ENCODE data around the gene ZNF181.

Gene ZNF181

DNA sequence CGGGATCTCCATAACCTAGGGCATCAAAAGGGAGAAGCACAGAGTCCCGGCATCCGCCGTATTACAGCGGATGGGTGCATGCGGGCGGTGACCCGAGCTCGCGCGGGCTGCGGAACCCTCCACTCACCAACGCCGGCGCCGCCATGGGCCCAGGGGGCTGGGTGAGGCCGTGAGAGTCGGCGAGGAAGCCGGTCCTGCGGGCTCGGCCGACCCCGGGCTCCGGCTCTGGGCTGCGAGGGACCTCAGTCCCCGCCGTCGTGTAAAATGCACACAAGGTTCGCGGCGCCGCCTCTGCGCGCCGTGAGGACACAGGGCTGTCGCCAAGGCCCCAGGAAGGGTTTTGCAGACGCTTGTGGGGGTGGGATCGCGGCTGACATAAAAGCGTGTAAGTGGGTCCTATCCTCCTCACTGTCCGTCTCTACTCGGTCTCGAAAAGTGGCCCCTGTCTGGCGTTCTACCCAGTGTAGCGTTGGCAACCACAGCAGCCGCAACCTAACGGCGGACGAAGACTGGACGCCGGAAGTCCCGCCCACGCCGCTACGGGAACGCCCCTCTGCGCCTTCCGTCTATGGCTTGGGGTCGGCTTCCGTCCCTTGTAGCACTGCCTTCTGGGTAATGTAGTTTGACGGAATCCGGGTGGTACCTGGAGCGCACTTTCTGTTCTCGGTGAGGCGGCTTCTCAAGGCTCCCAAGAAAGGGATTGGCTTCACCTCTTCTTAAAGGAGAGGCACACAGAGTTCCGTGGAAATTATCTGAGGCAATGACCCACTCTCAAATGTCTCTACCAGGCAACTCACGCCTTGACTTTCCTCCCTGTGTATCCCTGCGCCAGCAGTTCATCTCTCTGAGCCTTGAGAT lies 38.9 kb downstream of the ZNF181 start, which contains the start of gene ZNF599:
Gene ZNF599, minus strand, starts transcription at position 519 of the 858 bp plus-strand sequence. Its CDS starts 374 bp downstream, at position 145.
- Histone ChIP-seq H4K91ac (ENCODE audit: low read depth, low read length) (no peak within 1 kb of the TSS), H3K79me2 (ENCODE audit: control insufficient read depth, insufficient read depth, low read length, poor library complexity) (peaks cover 3% of the 10 kb centered on the region), H3K23ac (ENCODE audit: low read length) (no peak within 1 kb of the TSS), H3K9ac (ENCODE audit: low read length) (peak within 1 kb of the TSS; percentile 83), H3K4ac (ENCODE audit: low read depth, low read length) (peak within 1 kb of the TSS; percentile 16), H4K8ac (ENCODE audit: low read depth, low read length) (peak within 1 kb of the TSS; percentile 81), H4K12ac (ENCODE audit: low read depth, low read length) (peak within 1 kb of the TSS; percentile 40), H3K18ac (ENCODE audit: low read length) (peak within 1 kb of the TSS; percentile 23), H2AFZ (ENCODE audit: insufficient read depth, low read length, poor library complexity) (peak within 1 kb of the TSS; percentile 68), H3K27me3 (ENCODE audit: insufficient read depth, low read length) (no peaks in the 10 kb centered on the region), H3K79me1 (ENCODE audit: low read length) (no peaks in the 10 kb centered on the region), H3K4me2 (ENCODE audit: low read length) (peak within 1 kb of the TSS; percentile 60), H3K9me3 (ENCODE audit: insufficient read depth, low read depth, low read length) (peaks cover 6% of the 10 kb centered on the region), H2BK12ac (ENCODE audit: low read length) (no peak within 1 kb of the TSS), H2BK120ac (ENCODE audit: insufficient read depth, low read length, poor library complexity) (no peak within 1 kb of the TSS), H3K14ac (ENCODE audit: low read length) (peak within 1 kb of the TSS; percentile 32), H3K27ac (ENCODE audit: low read depth, low read length) (no peak within 1 kb of the TSS), H3K36me3 (ENCODE audit: control insufficient read depth in 1 of 2, insufficient read depth in 2 of 2, low read length in 2 of 2) (peaks cover 4 to 13% of the 10 kb centered on the region in 2 experiments), H2BK5ac (ENCODE audit: low read depth, low read length, poor library complexity) (no peak within 1 kb of the TSS), H3K4me1 (ENCODE audit: control insufficient read depth in 1 of 2, insufficient read depth in 2 of 2, low read length in 2 of 2) (peaks cover 5 to 7% of the 10 kb centered on the region in 2 experiments), H3K4me3 (ENCODE audit: low read depth, low read length) (peak within 1 kb of the TSS; percentile 85), H2AK5ac (ENCODE audit: low read length) (no peak within 1 kb of the TSS)
- no CpG with 5 or more reads among the region's 69 CpGs for WGBS (ENCODE audit: extremely low coverage, insufficient coverage, insufficient read length)
- peak; percentile 95 to 96 for DNase-seq

- H2AK5ac ChIP-seq (ENCODE audit: low read length), result no peak overlapping the region
- no CpG with 5 or more reads among the region's 2 CpGs for WGBS (ENCODE audit: extremely low coverage, insufficient coverage, insufficient read length)
- no peak overlapping the region for H3K9ac ChIP-seq (ENCODE audit: low read length)
- no peak overlapping the region for H3K4ac ChIP-seq (ENCODE audit: low read depth, low read length)
- no peak for DNase-seq
- no peak overlapping the region for H2BK120ac ChIP-seq (ENCODE audit: insufficient read depth, low read length, poor library complexity)
- no peak overlapping the region for H2BK12ac ChIP-seq (ENCODE audit: low read length)
- H3K14ac ChIP-seq (ENCODE audit: low read length), result no peak overlapping the region
- peaks cover 5% of the 10 kb centered on the region for H3K9me3 ChIP-seq (ENCODE audit: insufficient read depth, low read depth, low read length)
- H2BK5ac ChIP-seq (ENCODE audit: low read depth, low read length, poor library complexity), result no peak overlapping the region
- H3K18ac ChIP-seq (ENCODE audit: low read length), result no peak overlapping the region
- peaks cover 3% of the 10 kb centered on the region for H3K79me2 ChIP-seq (ENCODE audit: control insufficient read depth, insufficient read depth, low read length, poor library complexity)
- H3K36me3 ChIP-seq (ENCODE audit: control insufficient read depth in 1 of 2, insufficient read depth in 2 of 2, low read length in 2 of 2), result peaks cover 2 to 9% of the 10 kb centered on the region in 2 experiments
- H2AFZ ChIP-seq (ENCODE audit: insufficient read depth, low read length, poor library complexity), result no peak overlapping the region
- H3K23ac ChIP-seq (ENCODE audit: low read length), result no peak overlapping the region
- H3K4me1 ChIP-seq (ENCODE audit: control insufficient read depth in 1 of 2, insufficient read depth in 2 of 2, low read length in 2 of 2), result peaks cover 5 to 7% of the 10 kb centered on the region in 2 experiments
- no peaks in the 10 kb centered on the region for H3K79me1 ChIP-seq (ENCODE audit: low read length)
- H3K27me3 ChIP-seq (ENCODE audit: insufficient read depth, low read length), result no peaks in the 10 kb centered on the region
- peak overlapping the region; percentile 60 for H3K4me2 ChIP-seq (ENCODE audit: low read length)
- no peak overlapping the region for H4K12ac ChIP-seq (ENCODE audit: low read depth, low read length)
- H4K8ac ChIP-seq (ENCODE audit: low read depth, low read length), result no peak overlapping the region
- no peak overlapping the region for H3K27ac ChIP-seq (ENCODE audit: low read depth, low read length)
- no peak overlapping the region for H3K4me3 ChIP-seq (ENCODE audit: low read depth, low read length)
- no peak overlapping the region for H4K91ac ChIP-seq (ENCODE audit: low read depth, low read length)
These were observed 39.5 kb downstream of the ZNF181 start for GRCh38 chr19:34773555-34773864.

GRCh38 chr19:34774857-34775256 lies 40.8 kb downstream of the ZNF181 start:
- no peak overlapping the region for H2BK120ac ChIP-seq (ENCODE audit: insufficient read depth, low read length, poor library complexity)
- no peak overlapping the region for H4K91ac ChIP-seq (ENCODE audit: low read depth, low read length)
- H3K9ac ChIP-seq (ENCODE audit: low read length), result no peak overlapping the region
- peaks cover 5 to 7% of the 10 kb centered on the region in 2 experiments for H3K4me1 ChIP-seq (ENCODE audit: control insufficient read depth in 1 of 2, insufficient read depth in 2 of 2, low read length in 2 of 2)
- no CpG with 5 or more reads among the region's 2 CpGs for WGBS (ENCODE audit: extremely low coverage, insufficient coverage, insufficient read length)
- no peak for DNase-seq
- H3K9me3 ChIP-seq (ENCODE audit: insufficient read depth, low read depth, low read length), result peaks cover 7% of the 10 kb centered on the region
- no peak overlapping the region for H3K4me2 ChIP-seq (ENCODE audit: low read length)
- H3K4me3 ChIP-seq (ENCODE audit: low read depth, low read length), result no peak overlapping the region
- no peak overlapping the region for H2BK12ac ChIP-seq (ENCODE audit: low read length)
- H3K23ac ChIP-seq (ENCODE audit: low read length), result no peak overlapping the region
- H2AK5ac ChIP-seq (ENCODE audit: low read length), result no peak overlapping the region
- H2AFZ ChIP-seq (ENCODE audit: insufficient read depth, low read length, poor library complexity), result no peak overlapping the region
- no peak overlapping the region for H3K4ac ChIP-seq (ENCODE audit: low read depth, low read length)
- H3K14ac ChIP-seq (ENCODE audit: low read length), result no peak overlapping the region
- no peak overlapping the region for H4K8ac ChIP-seq (ENCODE audit: low read depth, low read length)
- no peaks in the 10 kb centered on the region for H3K27me3 ChIP-seq (ENCODE audit: insufficient read depth, low read length)
- no peak overlapping the region for H3K18ac ChIP-seq (ENCODE audit: low read length)
- H4K12ac ChIP-seq (ENCODE audit: low read depth, low read length), result no peak overlapping the region
- H3K79me1 ChIP-seq (ENCODE audit: low read length), result no peaks in the 10 kb centered on the region
- H3K36me3 ChIP-seq (ENCODE audit: control insufficient read depth in 1 of 2, insufficient read depth in 2 of 2, low read length in 2 of 2), result peaks cover 0 to 2% of the 10 kb centered on the region in 2 experiments
- no peak overlapping the region for H2BK5ac ChIP-seq (ENCODE audit: low read depth, low read length, poor library complexity)
- no peak overlapping the region for H3K27ac ChIP-seq (ENCODE audit: low read depth, low read length)
- H3K79me2 ChIP-seq (ENCODE audit: control insufficient read depth, insufficient read depth, low read length, poor library complexity), result peaks cover 3% of the 10 kb centered on the region

DNA sequence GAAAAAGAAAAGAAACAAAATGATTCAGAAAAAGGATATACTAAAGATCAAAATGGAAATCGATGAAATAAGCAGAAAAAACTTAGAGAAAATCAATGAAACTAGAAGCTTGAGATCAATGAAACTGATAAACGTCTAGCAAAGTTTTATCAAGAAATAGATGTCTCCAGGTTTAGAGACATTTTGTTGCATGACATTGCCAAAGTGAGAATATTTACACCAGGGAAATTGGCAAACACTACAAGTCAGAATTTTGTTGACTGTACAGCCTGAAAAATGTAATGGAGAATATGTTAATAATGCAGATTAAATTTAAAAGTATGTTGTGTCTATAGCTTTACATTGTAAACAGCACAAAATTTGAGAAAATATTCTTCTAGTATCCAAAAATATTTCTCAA lies 44.3 kb downstream of the ZNF181 start:
- H3K9me3 ChIP-seq (ENCODE audit: insufficient read depth, low read depth, low read length), result peaks cover 17% of the 10 kb centered on the region
- no peaks in the 10 kb centered on the region for H3K36me3 ChIP-seq (ENCODE audit: control insufficient read depth in 1 of 2, insufficient read depth in 2 of 2, low read length in 2 of 2)
- no peak overlapping the region for H2BK5ac ChIP-seq (ENCODE audit: low read depth, low read length, poor library complexity)
- no peak overlapping the region for H3K4me2 ChIP-seq (ENCODE audit: low read length)
- no peak overlapping the region for H2BK120ac ChIP-seq (ENCODE audit: insufficient read depth, low read length, poor library complexity)
- no peaks in the 10 kb centered on the region for H3K79me1 ChIP-seq (ENCODE audit: low read length)
- no peak overlapping the region for H4K12ac ChIP-seq (ENCODE audit: low read depth, low read length)
- no peak overlapping the region for H4K91ac ChIP-seq (ENCODE audit: low read depth, low read length)
- no peak overlapping the region for H3K4ac ChIP-seq (ENCODE audit: low read depth, low read length)
- H4K8ac ChIP-seq (ENCODE audit: low read depth, low read length), result no peak overlapping the region
- H3K4me3 ChIP-seq (ENCODE audit: low read depth, low read length), result no peak overlapping the region
- no peak overlapping the region for H3K27ac ChIP-seq (ENCODE audit: low read depth, low read length)
- H3K23ac ChIP-seq (ENCODE audit: low read length), result no peak overlapping the region
- no peak overlapping the region for H2BK12ac ChIP-seq (ENCODE audit: low read length)
- H3K9ac ChIP-seq (ENCODE audit: low read length), result no peak overlapping the region
- WGBS (ENCODE audit: extremely low coverage, insufficient coverage, insufficient read length), result no CpG with 5 or more reads among the region's 2 CpGs
- no peak overlapping the region for H3K18ac ChIP-seq (ENCODE audit: low read length)
- H3K4me1 ChIP-seq (ENCODE audit: control insufficient read depth in 1 of 2, insufficient read depth in 2 of 2, low read length in 2 of 2), result no peaks in the 10 kb centered on the region
- H3K27me3 ChIP-seq (ENCODE audit: insufficient read depth, low read length), result no peaks in the 10 kb centered on the region
- H3K79me2 ChIP-seq (ENCODE audit: control insufficient read depth, insufficient read depth, low read length, poor library complexity), result no peaks in the 10 kb centered on the region
- H3K14ac ChIP-seq (ENCODE audit: low read length), result no peak overlapping the region
- H2AK5ac ChIP-seq (ENCODE audit: low read length), result no peak overlapping the region
- no peak overlapping the region for H2AFZ ChIP-seq (ENCODE audit: insufficient read depth, low read length, poor library complexity)
- no peak for DNase-seq

All from trophoblast cell (in vitro differentiated cells and primary cell).